HepG2 (cell line): ENCODE measurements around the gene NID1. TPM values are rescaled to one million over a fixed set of nuclear protein-coding genes. Genes with fewer than 3 reads are reported as not detected.

Source experiments
- ATAD3A ChIP-seq: sonication (generic); formaldehyde crosslinking; IDR thresholded peaks from 2 replicates; pipeline ENCODE4 v1.4.0; 2020; ENCODE audit warnings: missing genetic modification reagents
- CBX5 ChIP-seq: sonication (generic); formaldehyde crosslinking; IDR thresholded peaks from 2 replicates; pipeline ENCODE4 v1.4.0; 2020; ENCODE audit warnings: missing genetic modification reagents, borderline replicate concordance
- ERF ChIP-seq: IDR thresholded peaks from 2 replicates; pipeline ENCODE4 v1.6.1; 2018; ENCODE audit warnings: missing biosample characterization, missing genetic modification reagents
- KLF9 ChIP-seq: IDR thresholded peaks from 2 replicates; pipeline ENCODE4 v1.6.1; 2016; ENCODE audit warnings: low read depth
- MAZ ChIP-seq, 2 experiments: sonication (generic) in 1 of 2; formaldehyde crosslinking in 1 of 2; IDR thresholded peaks; 2 replicates each; pipeline versions ENCODE4 v1.5.0 to v1.6.1; 2012 to 2020; ENCODE audit warnings: low read depth in 2 of 2, mild to moderate bottlenecking in 2 of 2, borderline replicate concordance in 1 of 2, improper control_type of control experiment in 1 of 2, low read length in 1 of 2, missing genetic modification reagents in 1 of 2, moderate library complexity in 1 of 2
- MTF1 ChIP-seq: sonication (generic); formaldehyde crosslinking; IDR thresholded peaks from 2 replicates; pipeline ENCODE4 v1.5.0; 2020; ENCODE audit warnings: missing genetic modification reagents
- PAF1 ChIP-seq: IDR thresholded peaks from 2 replicates; pipeline ENCODE4 v1.6.1; 2016; ENCODE audit warnings: missing genetic modification reagents, missing compliant biosample characterization
- PPARG ChIP-seq: conservative IDR thresholded peaks from 2 replicates; pipeline ENCODE4 v1.6.1; 2016; ENCODE audit warnings: missing biosample characterization, missing genetic modification reagents
- RAD21 ChIP-seq: fragments of 450-650 bp; formaldehyde crosslinking; IDR thresholded peaks from 2 replicates; pipeline ENCODE4 v1.5.0; 2020; ENCODE audit warnings: mild to moderate bottlenecking
- SOX13 ChIP-seq, 3 experiments: fragments of 450-650 bp in 1 of 3; sonication (generic) in 1 of 3; formaldehyde crosslinking in 1 of 3; IDR thresholded peaks in 2 of 3; conservative IDR thresholded peaks in 1 of 3; 2 replicates each; pipeline versions ENCODE4 v1.5.0 to v1.6.1; 2016 to 2020; ENCODE audit warnings: antibody characterized with exemption in 1 of 3, mild to moderate bottlenecking in 1 of 3, missing compliant biosample characterization in 1 of 3, missing genetic modification reagents in 1 of 3, moderate library complexity in 1 of 3
- YY1 ChIP-seq: IDR thresholded peaks from 2 replicates; pipeline ENCODE4 v1.6.1; 2011; ENCODE audit warnings: low read length, low read depth, moderate library complexity, mild to moderate bottlenecking; ENCODE audit not compliant: insufficient read depth, insufficient replicate concordance
- ZNF136 ChIP-seq: sonication (generic); formaldehyde crosslinking; IDR thresholded peaks from 2 replicates; pipeline ENCODE4 v1.8.1; 2022; ENCODE audit warnings: low read depth, mild to moderate bottlenecking, moderate library complexity, missing genetic modification reagents
- ZNF780A ChIP-seq: sonication (generic); formaldehyde crosslinking; IDR thresholded peaks from 2 replicates; pipeline ENCODE4 v1.8.0; 2022; ENCODE audit warnings: mild to moderate bottlenecking, missing genetic modification reagents, moderate library complexity
- polyA plus RNA-seq, 8 experiments: library from polyadenylated mRNA; depleted of rRNA in 3 of 8; stranded (reverse) in 7 of 8; unstranded in 1 of 8; fragments of >200 nt; fragmentation: Illumina TruSeq in 4 of 8; extraction: Trizol in 4 of 8; gene quantifications; 2 replicates each; pipeline versions ENCODE4 v1.2.1 to v1.2.3, GENCODE V29; 2011 to 2016; ENCODE audit warnings: low read depth in 4 of 8, missing spikeins in 1 of 8, mixed read lengths in 1 of 8; ENCODE audit not compliant: insufficient read depth in 1 of 8
- total RNA-seq, 5 experiments: library from RNA; depleted of rRNA; stranded (reverse); fragments of >200 nt; fragmentation: Illumina TruSeq; extraction: Trizol; gene quantifications; 2 replicates each; pipeline ENCODE4 v1.2.3, GENCODE V29; 2016; ENCODE audit warnings: low read depth in 1 of 5
- TF ChIP-seq, protein P1 (sequence below): sonication (generic); formaldehyde crosslinking; IDR thresholded peaks from 2 replicates; pipeline ENCODE4 v1.4.0; 2020; ENCODE audit warnings: mild to moderate bottlenecking, missing genetic modification reagents
- TF ChIP-seq, protein P2 (sequence below): sonication (generic); formaldehyde crosslinking; IDR thresholded peaks from 2 replicates; pipeline ENCODE4 v1.5.0; 2020; ENCODE audit warnings: mild to moderate bottlenecking, missing genetic modification reagents
- TF ChIP-seq, protein P3 (sequence below): sonication (generic); formaldehyde crosslinking; IDR thresholded peaks from 2 replicates; pipeline ENCODE4 v1.4.0; 2020; ENCODE audit warnings: missing genetic modification reagents, borderline replicate concordance

NID1 gene
- total and polyA plus RNA-seq, 2 of the 13 experiments (the other 11 are each of a cell fraction or from before 2014, with no cell fraction given) = 50.2 to 56.1 TPM

DNA sequence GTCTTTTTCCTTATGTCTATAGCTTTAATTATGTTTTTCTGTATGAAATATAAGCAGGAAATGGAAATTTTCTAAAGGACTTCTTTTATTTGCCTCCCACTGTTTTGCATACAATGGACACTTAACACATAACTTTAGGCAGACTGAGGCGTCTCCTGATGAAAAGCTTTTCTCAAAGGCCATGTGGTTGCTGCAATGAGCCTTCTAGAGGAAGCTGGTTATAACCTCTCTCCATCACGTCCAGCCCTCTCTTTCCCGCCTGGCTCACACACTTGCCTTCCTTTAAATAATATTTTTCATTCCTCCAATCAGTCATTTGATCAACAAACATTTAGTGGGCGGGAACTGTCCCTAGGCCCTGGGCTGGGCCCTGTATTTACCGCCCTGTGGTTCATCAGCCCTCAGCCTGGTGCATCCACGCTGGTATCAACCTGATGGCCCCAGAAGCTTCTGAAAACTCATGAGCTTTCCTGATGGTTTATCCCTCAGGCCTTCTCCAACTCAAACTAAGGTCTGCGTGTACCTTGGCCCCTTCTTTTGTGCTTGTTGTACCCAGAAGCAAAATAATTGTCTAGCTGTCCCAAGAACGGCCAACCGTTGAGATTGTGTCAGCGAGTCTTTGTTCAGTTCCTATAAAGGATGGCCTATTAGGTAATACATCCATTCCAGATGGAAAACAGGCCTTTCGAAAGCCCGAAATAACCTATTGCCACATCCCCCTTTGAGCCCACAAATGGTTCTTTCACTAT lies 122.8 kb downstream of the NID1 start (continued):
- TF ChIP-seq, protein P1, sequence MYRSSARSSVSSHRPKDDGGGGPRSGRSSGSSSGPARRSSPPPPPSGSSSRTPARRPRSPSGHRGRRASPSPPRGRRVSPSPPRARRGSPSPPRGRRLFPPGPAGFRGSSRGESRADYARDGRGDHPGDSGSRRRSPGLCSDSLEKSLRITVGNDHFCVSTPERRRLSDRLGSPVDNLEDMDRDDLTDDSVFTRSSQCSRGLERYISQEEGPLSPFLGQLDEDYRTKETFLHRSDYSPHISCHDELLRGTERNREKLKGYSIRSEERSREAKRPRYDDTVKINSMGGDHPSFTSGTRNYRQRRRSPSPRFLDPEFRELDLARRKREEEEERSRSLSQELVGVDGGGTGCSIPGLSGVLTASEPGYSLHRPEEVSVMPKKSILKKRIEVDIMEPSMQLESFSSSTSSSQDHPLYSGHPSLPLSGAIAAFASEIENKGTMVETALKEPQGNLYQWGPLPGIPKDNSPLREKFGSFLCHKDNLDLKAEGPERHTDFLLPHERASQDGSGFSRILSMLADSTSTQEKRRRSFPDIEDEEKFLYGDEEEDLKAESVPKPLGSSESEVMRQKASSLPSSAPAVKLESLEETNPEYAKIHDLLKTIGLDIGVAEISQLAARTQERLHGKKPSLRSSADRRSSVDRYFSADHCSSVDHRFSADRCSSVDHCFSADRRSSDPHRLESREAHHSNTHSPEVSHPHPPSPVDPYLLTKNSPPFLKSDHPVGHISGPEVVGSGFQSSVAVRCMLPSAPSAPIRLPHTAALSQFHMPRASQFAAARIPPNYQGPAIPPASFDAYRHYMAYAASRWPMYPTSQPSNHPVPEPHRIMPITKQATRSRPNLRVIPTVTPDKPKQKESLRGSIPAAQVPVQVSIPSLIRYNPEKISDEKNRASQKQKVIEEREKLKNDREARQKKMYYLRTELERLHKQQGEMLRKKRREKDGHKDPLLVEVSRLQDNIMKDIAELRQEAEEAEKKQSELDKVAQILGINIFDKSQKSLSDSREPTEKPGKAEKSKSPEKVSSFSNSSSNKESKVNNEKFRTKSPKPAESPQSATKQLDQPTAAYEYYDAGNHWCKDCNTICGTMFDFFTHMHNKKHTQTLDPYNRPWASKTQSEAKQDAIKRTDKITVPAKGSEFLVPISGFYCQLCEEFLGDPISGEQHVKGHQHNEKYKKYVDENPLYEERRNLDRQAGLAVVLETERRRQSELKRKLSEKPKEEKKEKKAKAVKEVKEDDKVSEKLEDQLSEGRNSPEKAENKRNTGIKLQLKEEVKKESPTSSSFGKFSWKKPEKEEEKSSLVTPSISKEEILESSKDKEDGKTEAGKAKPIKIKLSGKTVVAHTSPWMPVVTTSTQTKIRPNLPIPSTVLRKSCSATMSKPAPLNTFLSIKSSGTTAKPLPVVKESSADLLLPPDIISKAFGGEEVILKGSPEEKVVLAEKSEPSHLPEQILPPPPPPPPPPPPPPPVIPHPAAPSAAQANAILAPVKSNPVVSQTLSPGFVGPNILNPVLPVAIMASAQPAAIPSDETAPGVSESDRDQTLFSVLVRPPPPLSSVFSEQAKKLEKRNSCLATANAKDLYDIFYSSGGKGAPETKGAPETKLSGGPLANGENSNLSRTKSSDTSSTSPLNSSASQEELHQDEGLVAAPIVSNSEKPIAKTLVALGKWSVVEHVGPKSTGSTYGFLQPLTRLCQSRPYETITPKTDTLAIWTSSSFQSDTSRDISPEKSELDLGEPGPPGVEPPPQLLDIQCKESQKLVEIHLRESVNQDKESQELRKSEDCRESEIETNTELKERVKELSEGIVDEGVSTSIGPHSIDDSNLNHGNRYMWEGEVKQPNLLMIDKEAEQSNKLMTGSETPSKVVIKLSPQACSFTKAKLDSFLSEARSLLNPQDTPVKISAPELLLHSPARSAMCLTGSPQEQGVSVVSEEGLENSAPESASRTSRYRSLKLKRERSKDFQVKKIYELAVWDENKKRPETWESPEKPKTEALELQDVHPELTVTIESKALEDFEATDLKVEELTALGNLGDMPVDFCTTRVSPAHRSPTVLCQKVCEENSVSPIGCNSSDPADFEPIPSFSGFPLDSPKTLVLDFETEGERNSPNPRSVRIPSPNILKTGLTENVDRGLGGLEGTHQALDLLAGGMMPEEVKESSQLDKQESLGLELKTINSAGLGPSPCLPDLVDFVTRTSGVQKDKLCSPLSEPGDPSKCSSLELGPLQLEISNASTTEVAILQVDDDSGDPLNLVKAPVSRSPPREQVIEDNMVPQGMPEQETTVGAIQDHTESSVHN (CRISPR knock-in tag) = no peak
- TF ChIP-seq, protein P2, sequence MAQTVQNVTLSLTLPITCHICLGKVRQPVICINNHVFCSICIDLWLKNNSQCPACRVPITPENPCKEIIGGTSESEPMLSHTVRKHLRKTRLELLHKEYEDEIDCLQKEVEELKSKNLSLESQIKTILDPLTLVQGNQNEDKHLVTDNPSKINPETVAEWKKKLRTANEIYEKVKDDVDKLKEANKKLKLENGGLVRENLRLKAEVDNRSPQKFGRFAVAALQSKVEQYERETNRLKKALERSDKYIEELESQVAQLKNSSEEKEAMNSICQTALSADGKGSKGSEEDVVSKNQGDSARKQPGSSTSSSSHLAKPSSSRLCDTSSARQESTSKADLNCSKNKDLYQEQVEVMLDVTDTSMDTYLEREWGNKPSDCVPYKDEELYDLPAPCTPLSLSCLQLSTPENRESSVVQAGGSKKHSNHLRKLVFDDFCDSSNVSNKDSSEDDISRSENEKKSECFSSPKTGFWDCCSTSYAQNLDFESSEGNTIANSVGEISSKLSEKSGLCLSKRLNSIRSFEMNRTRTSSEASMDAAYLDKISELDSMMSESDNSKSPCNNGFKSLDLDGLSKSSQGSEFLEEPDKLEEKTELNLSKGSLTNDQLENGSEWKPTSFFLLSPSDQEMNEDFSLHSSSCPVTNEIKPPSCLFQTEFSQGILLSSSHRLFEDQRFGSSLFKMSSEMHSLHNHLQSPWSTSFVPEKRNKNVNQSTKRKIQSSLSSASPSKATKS (CRISPR knock-in tag) = no peak
- TF ChIP-seq KLF9 (CRISPR knock-in tag) (no peak), PPARG (CRISPR knock-in tag) (no peak), SOX13 (IDR thresholded peaks at IDR 0.05) (no peak), SOX13 (CRISPR knock-in tag; conservative IDR thresholded peaks at IDR 0.05 in 1 of 2, IDR thresholded peaks at IDR 0.05 in 1 of 2) (peak in 1 of 2 experiments; percentile 71; a peak in 2 of 4 replicates), PAF1 (CRISPR knock-in tag) (no peak), ZNF136 (CRISPR knock-in tag) (no peak), MAZ (IDR thresholded peaks at IDR 0.05; ENCODE audit: borderline replicate concordance, low read depth, low read length) (no peak), MAZ (CRISPR knock-in tag; IDR thresholded peaks at IDR 0.05; ENCODE audit: low read depth) (no peak), ZNF780A (CRISPR knock-in tag) (no peak), ATAD3A (no peak), RAD21 (CRISPR knock-in tag) (no peak), YY1 (no peak), ERF (CRISPR knock-in tag) (no peak), CBX5 (no peak), MTF1 (no peak)
- TF ChIP-seq, protein P3, sequence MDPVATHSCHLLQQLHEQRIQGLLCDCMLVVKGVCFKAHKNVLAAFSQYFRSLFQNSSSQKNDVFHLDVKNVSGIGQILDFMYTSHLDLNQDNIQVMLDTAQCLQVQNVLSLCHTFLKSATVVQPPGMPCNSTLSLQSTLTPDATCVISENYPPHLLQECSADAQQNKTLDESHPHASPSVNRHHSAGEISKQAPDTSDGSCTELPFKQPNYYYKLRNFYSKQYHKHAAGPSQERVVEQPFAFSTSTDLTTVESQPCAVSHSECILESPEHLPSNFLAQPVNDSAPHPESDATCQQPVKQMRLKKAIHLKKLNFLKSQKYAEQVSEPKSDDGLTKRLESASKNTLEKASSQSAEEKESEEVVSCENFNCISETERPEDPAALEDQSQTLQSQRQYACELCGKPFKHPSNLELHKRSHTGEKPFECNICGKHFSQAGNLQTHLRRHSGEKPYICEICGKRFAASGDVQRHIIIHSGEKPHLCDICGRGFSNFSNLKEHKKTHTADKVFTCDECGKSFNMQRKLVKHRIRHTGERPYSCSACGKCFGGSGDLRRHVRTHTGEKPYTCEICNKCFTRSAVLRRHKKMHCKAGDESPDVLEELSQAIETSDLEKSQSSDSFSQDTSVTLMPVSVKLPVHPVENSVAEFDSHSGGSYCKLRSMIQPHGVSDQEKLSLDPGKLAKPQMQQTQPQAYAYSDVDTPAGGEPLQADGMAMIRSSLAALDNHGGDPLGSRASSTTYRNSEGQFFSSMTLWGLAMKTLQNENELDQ = no peak
